ENCODE results near the gene LAMA1. TPM values are rescaled to one million over a fixed set of nuclear protein-coding genes. Genes with fewer than 3 reads are reported as not detected.

The LAMA1 gene
- total RNA-seq, 1 donor from 2014 or later: 0.65 TPM

DNA sequence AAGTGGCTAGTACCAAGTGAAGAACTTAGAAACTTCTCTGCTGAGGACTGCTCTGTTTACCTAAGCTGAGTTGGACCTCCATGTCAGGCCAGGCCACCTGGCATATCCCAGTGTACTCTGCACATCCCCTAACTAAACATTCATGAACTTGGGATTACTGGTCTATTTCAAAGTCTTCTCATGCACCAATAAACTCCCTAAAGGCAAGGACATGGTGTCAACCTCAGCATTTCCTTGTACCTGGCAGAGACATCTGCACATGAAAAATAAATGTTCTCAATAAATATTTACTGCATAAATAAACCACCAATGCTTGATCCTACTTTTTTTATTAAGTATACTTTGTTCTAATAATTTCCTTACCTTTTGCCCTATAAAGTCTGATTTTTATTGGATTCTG is 124.8 kb downstream of the LAMA1 start:
- ATAC-seq (no peak), DNase-seq (no peak)
- H3K4me1 ChIP-seq: no peaks in the 10 kb centered on the region
- TF ChIP-seq, protein P1, sequence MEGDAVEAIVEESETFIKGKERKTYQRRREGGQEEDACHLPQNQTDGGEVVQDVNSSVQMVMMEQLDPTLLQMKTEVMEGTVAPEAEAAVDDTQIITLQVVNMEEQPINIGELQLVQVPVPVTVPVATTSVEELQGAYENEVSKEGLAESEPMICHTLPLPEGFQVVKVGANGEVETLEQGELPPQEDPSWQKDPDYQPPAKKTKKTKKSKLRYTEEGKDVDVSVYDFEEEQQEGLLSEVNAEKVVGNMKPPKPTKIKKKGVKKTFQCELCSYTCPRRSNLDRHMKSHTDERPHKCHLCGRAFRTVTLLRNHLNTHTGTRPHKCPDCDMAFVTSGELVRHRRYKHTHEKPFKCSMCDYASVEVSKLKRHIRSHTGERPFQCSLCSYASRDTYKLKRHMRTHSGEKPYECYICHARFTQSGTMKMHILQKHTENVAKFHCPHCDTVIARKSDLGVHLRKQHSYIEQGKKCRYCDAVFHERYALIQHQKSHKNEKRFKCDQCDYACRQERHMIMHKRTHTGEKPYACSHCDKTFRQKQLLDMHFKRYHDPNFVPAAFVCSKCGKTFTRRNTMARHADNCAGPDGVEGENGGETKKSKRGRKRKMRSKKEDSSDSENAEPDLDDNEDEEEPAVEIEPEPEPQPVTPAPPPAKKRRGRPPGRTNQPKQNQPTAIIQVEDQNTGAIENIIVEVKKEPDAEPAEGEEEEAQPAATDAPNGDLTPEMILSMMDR (IDR thresholded peaks at IDR 0.05): no peak
- H3K27me3 ChIP-seq (ENCODE audit: low read depth): no peaks in the 10 kb centered on the region
- intact Hi-C loops (cut with DNase I): no loop called here
- H3K9me3 ChIP-seq: no peaks in the 10 kb centered on the region
- no peaks in the 10 kb centered on the region for H3K36me3 ChIP-seq
- H3K4me3 ChIP-seq: no peak overlapping the region
- no peak overlapping the region for H3K27ac ChIP-seq

DNA sequence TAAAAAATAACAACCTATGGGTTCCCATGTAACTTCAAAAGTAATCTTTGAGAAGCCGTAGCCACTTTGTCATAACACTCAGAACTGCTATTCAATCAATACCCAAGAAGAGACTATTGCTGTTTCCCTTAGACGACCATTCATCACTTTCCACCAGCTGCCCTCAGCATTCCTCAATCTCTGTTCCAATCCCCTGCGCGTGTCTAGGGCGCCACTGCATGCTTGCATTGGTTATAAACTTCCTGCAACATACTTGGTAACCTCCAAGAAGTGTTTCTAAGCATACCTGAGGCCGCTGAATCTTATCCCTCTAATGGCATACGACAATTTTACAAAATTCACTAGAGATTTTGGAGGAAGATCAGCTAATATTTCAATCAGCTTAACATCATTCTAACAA is 134.2 kb downstream of the LAMA1 start:
- intact Hi-C loops (cut with DNase I): no loop called here
- DNase-seq (no peak), ATAC-seq (no peak)
- TF ChIP-seq, protein P1 (IDR thresholded peaks at IDR 0.05): no peak
- Histone ChIP-seq H3K9me3 (no peaks in the 10 kb centered on the region), H3K27me3 (ENCODE audit: low read depth) (no peaks in the 10 kb centered on the region), H3K4me1 (no peaks in the 10 kb centered on the region), H3K36me3 (no peaks in the 10 kb centered on the region), H3K4me3 (no peak overlapping the region), H3K27ac (no peak overlapping the region)

DNA sequence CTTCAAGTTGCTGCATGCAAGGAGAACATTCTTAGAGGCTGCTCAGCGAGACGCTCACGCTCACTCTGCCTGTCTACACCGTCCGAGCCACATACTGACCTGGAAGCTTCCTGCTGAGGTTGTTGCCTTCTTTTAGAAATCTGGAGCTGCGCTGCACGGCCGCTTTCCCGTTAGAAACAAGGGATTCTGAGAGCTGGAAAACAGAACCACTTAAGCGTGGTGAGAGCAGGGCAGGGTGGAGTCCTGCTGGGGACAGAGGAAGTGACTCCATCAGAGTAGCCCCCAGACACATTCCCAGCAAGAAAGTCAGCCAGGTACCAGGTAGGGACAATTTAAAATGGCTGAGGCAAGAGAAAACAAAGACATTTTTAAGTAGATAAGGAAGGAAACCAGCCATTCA is 135.2 kb downstream of the LAMA1 start:
- Histone ChIP-seq H3K4me1 (no peaks in the 10 kb centered on the region), H3K27me3 (ENCODE audit: low read depth) (no peaks in the 10 kb centered on the region), H3K36me3 (no peaks in the 10 kb centered on the region), H3K9me3 (no peaks in the 10 kb centered on the region), H3K4me3 (no peak overlapping the region), H3K27ac (no peak overlapping the region)
- TF ChIP-seq, protein P1 (IDR thresholded peaks at IDR 0.05): no peak
- DNase-seq (no peak), ATAC-seq (no peak)
- intact Hi-C loops (cut with DNase I): no loop called here

DNA sequence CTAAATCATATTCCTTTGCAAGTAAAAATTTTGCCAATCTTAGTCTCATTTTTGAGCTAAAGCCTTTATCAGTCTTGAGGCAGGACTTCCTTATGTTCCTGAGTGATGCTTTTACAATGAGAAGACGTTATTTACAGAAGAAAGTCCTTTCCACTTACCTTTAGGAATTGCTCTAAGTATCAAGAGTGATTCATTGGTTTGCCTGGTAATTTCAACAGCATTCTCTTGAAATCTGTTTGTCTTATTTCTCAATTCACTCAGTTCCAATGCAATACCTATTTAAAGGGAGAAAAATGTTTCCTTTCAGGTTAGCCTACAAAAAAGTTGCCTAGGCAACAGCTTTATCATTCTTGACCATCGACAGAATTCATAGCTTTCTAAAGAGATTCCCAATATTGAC is 137.2 kb downstream of the LAMA1 start:
- Histone ChIP-seq H3K27ac (no peak overlapping the region), H3K4me1 (no peaks in the 10 kb centered on the region), H3K36me3 (no peaks in the 10 kb centered on the region), H3K9me3 (no peaks in the 10 kb centered on the region), H3K27me3 (ENCODE audit: low read depth) (no peaks in the 10 kb centered on the region), H3K4me3 (no peak overlapping the region)
- intact Hi-C loops (cut with DNase I): no loop called here
- ATAC-seq (no peak), DNase-seq (no peak)
- TF ChIP-seq, protein P1 (IDR thresholded peaks at IDR 0.05): no peak

DNA sequence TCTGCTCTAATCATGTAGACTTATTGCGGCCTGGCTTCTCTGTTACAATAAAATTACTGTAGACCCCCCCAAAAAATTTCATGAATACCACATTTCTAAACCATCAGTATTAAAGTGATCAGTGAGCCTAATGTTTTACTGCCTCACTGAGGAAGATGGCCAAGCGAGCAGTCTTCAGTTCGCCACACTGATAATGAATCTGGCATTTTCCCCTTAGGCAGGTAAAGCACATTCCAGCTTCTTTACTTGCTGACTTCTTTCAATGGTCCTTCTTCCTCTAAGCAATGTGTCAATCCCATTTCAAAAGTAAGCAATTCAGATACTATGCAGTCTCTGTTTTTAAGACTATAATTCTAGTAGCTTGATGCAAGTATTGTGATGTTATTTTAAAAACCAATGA is 137.6 kb downstream of the LAMA1 start:
- H3K4me3 ChIP-seq: no peak overlapping the region
- DNase-seq (no peak), ATAC-seq (no peak)
- H3K4me1 ChIP-seq: no peaks in the 10 kb centered on the region
- H3K27me3 ChIP-seq (ENCODE audit: low read depth): no peaks in the 10 kb centered on the region
- intact Hi-C loops (cut with DNase I): no loop called here
- no peak overlapping the region for H3K27ac ChIP-seq
- TF ChIP-seq, protein P1 (IDR thresholded peaks at IDR 0.05): no peak
- no peaks in the 10 kb centered on the region for H3K9me3 ChIP-seq
- H3K36me3 ChIP-seq: no peaks in the 10 kb centered on the region

DNA sequence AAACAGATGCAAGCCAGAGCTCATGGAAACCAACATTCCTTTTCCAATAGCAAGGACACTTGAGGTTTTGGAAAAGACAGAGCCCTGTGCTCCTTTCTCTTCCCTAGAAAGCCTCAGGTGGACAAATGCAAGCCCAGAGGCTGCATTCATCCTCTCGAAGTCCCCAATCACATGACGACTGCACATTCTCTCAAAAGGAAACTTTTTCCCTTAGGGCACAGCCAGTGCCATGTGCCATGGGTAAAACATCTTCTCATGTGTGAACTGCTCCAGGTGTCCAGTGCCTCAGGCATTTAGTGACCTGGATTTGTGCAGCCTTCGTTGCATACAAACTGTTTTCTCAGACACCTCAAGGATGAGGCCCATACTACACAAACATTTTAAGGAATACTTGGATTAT is 140.7 kb downstream of the LAMA1 start:
- Histone ChIP-seq H3K27ac (no peak overlapping the region), H3K9me3 (no peaks in the 10 kb centered on the region), H3K27me3 (ENCODE audit: low read depth) (no peaks in the 10 kb centered on the region), H3K36me3 (no peaks in the 10 kb centered on the region), H3K4me3 (no peak overlapping the region), H3K4me1 (no peaks in the 10 kb centered on the region)
- ATAC-seq (no peak), DNase-seq (no peak)
- intact Hi-C loops (cut with DNase I): no loop called here
- TF ChIP-seq, protein P1 (IDR thresholded peaks at IDR 0.05): no peak
